Karpas-422 (cell line): ENCODE measurements around the gene NLGN1. TPM values are rescaled to one million over a fixed set of nuclear protein-coding genes. Genes with fewer than 3 reads are reported as not detected.
"Not testable (repeated sequence)": the region's sequence is repeated elsewhere in the genome, so short reads cannot be mapped to it uniquely, and the experiment has no call there.

ENCODE experiments used
- DNase-seq: peaks from one replicate; pipeline ENCODE4 v3.0.0-alpha.2; 2015
- H2AFZ ChIP-seq: fragments of 200-600 bp; sonication (generic); 2 replicates; pipeline ENCODE4 v1.6.1; 2014; ENCODE audit warnings: antibody characterized with exemption, low read length, mixed read lengths
- H3K27ac ChIP-seq: fragments of 200-600 bp; sonication (generic); 2 replicates; pipeline ENCODE4 v1.5.1; 2014; ENCODE audit warnings: mild to moderate bottlenecking, low read length, moderate library complexity
- H3K27me3 ChIP-seq: fragments of 200-600 bp; sonication (generic); 2 replicates; pipeline ENCODE4 v1.6.1; 2014; ENCODE audit warnings: low read length, mixed read lengths
- H3K36me3 ChIP-seq: fragments of 200-600 bp; sonication (generic); 2 replicates; pipeline ENCODE4 v1.6.1; 2014; ENCODE audit warnings: low read length, mixed read lengths; ENCODE audit not compliant: insufficient read depth
- H3K4me1 ChIP-seq: fragments of 200-600 bp; sonication (generic); 2 replicates; pipeline ENCODE4 v1.6.1; 2014; ENCODE audit warnings: mild to moderate bottlenecking, low read length, mixed read lengths
- H3K4me2 ChIP-seq: fragments of 200-600 bp; sonication (generic); 2 replicates; pipeline ENCODE4 v1.6.1; 2014; ENCODE audit warnings: low read length, low read depth, mild to moderate bottlenecking; ENCODE audit not compliant: poor library complexity, severe bottlenecking
- H3K4me3 ChIP-seq: fragments of 200-600 bp; sonication (generic); 2 replicates; pipeline ENCODE4 v1.5.1; 2014; ENCODE audit warnings: mild to moderate bottlenecking, antibody characterized with exemption, low read length, mixed read lengths
- H3K79me2 ChIP-seq: fragments of 200-600 bp; sonication (generic); 2 replicates; pipeline ENCODE4 v1.6.1; 2014; ENCODE audit warnings: mild to moderate bottlenecking, low read length, mixed read lengths
- H3K9ac ChIP-seq: fragments of 200-600 bp; sonication (generic); 2 replicates; pipeline ENCODE4 v1.6.0; 2014; ENCODE audit warnings: low read length
- H3K9me2 ChIP-seq: fragments of 200-600 bp; sonication (generic), shearing (Covaris generic); replicated peaks from 2 replicates; pipeline ENCODE4 v1.6.0; 2014; ENCODE audit warnings: mild to moderate bottlenecking, low read length, moderate library complexity; ENCODE audit not compliant: insufficient read depth
- H3K9me3 ChIP-seq: fragments of 300-700, 200-600 bp; sonication (generic); 2 replicates; pipeline ENCODE4 v1.6.1; 2014; ENCODE audit warnings: low read length, mixed read lengths
- H4K20me1 ChIP-seq: fragments of 200-600 bp; sonication (generic); 2 replicates; pipeline ENCODE4 v1.6.1; 2014; ENCODE audit warnings: mild to moderate bottlenecking, antibody characterized with exemption, low read length, low read depth; ENCODE audit not compliant: insufficient read depth
- total RNA-seq: library from RNA; depleted of rRNA; stranded (reverse); fragments of >200 nt; shearing (Covaris generic); gene quantifications from 2 replicates; pipeline ENCODE4 v1.2.3, GENCODE V29; 2014; ENCODE audit warnings: low replicate concordance

The NLGN1 gene
- total RNA-seq, 1 experiment from 2014 or later, result not detected

DNA sequence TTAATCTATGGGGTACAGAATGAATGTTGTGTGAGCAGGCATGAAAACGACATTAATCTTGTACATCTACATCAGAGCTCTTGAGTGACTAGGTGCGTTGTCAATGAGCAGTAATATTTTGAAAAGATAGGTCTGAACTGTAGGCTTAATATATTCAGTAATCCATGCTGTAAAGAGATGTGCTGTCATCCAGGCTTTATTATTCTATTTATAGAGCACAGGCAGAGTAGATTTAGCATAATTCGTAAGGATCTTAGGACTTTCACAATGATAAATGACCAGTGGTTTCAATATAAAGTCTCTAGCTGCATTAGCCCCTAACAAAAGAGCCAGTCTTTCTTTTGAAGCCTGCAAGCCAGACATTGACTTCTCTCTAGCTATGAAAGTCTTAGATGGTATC is 43.0 kb downstream of the NLGN1 start:
- Histone ChIP-seq H3K4me1 (no peaks in the 10 kb centered on the region), H3K27me3 (no peaks in the 10 kb centered on the region), H3K9ac (no peak overlapping the region), H4K20me1 (no peaks in the 10 kb centered on the region), H3K4me3 (no peak overlapping the region), H3K4me2 (no peak overlapping the region), H2AFZ (no peak overlapping the region), H3K36me3 (no peaks in the 10 kb centered on the region), H3K9me3 (peaks cover 22% of the 10 kb centered on the region), H3K27ac (no peak overlapping the region), H3K79me2 (no peaks in the 10 kb centered on the region), H3K9me2 (no peaks in the 10 kb centered on the region)
- DNase-seq, result no peak

DNA sequence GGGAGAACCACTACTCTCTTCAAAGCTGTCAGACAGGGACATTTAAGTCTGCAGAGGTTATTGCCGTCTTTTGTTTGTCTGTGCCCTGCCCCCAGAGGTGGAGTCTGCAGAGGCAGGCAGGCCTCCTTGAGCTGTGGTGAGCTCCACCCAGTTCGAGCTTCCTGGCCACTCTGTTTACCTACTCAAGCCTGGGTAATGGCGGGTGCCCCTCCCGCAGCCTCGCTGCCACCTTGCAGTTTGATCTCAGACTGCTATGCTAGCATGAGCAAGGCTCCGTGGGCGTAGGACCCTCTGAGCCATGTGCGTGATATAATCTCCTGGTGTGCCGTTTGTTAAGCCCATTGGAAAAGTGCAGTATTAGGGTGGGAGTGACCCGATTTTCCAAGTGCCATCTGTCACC is 54.0 kb downstream of the NLGN1 start:
- not testable (repeated sequence) for H3K27ac ChIP-seq, H3K9ac ChIP-seq, H3K36me3 ChIP-seq, H3K4me1 ChIP-seq, H2AFZ ChIP-seq, H3K27me3 ChIP-seq, H3K4me2 ChIP-seq, H3K79me2 ChIP-seq, H3K4me3 ChIP-seq, H4K20me1 ChIP-seq, H3K9me2 ChIP-seq, DNase-seq, H3K9me3 ChIP-seq

DNA sequence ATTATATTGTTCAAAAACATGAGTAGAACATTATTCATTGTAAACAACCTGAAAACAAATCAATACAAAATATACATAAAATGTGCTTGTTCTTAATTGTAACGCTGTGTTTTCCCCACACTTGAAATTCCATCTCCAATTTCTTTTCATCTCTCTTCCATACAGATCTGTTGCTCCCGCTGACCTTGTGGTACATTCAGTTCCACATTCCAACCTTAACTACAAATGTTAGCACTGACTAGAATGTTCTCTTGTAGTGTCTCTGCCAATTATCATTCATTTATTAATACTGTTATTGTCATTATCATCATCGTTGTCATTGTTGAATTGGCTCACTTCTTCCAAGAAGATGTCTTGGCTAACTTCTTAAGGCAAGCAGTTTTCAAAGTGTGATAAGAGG is 65.7 kb downstream of the NLGN1 start:
- no peak for DNase-seq
- Histone ChIP-seq H2AFZ (no peak overlapping the region), H3K9ac (no peak overlapping the region), H3K4me2 (no peak overlapping the region), H3K4me3 (no peak overlapping the region), H3K4me1 (no peaks in the 10 kb centered on the region), H4K20me1 (no peaks in the 10 kb centered on the region), H3K9me2 (no peaks in the 10 kb centered on the region), H3K27ac (no peak overlapping the region), H3K79me2 (no peaks in the 10 kb centered on the region), H3K9me3 (peaks cover 26% of the 10 kb centered on the region), H3K36me3 (no peaks in the 10 kb centered on the region), H3K27me3 (no peaks in the 10 kb centered on the region)

GRCh38 chr3:173465112-173465511 is 67.6 kb downstream of the NLGN1 start:
- H3K27me3 ChIP-seq, result no peaks in the 10 kb centered on the region
- no peaks in the 10 kb centered on the region for H3K36me3 ChIP-seq
- no peak for DNase-seq

DNA sequence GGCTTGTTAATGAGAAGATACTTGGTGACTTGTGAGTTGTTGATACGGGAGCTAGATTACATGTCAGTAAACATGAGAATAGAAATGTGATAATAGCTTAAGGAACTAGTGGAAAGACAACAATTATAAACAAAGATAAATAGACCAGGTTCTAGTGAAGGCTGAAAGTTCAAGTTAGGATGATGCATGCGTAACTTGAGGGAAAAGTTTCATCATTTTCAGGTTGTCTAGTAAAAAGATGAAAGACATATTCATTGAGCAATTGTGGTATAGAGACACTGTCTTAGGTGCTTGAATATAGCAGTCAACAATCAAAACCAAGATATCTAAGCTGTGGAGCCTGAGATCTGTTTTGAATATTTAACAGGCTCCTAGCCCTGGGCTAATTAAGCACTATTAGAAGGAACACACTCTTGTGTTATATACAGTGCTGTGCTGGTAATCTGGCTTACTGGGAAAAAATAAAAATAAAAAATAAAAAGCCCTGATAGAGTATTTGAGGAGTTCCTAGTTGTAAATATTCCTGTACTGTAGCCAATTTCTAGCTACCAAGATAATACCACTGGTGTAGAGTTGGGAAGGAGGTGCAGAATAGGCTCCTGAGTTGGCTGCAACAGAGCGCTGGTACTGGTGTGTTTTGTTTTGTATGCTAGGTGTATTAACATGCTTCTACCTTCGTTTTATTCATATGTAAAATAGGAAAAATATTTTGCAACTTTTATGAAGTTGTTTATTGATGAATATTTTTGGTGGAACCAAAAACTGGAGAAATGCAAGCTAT is 68.5 kb downstream of the NLGN1 start:
- peaks cover 16% of the 10 kb centered on the region; the same call in 1 of the 2 replicates for H3K9me3 ChIP-seq
- no peaks in the 10 kb centered on the region for H3K4me1 ChIP-seq
- H2AFZ ChIP-seq, result no peak overlapping the region
- no peaks in the 10 kb centered on the region for H4K20me1 ChIP-seq
- H3K9ac ChIP-seq, result no peak overlapping the region
- no peak for DNase-seq
- H3K9me2 ChIP-seq, result no peaks in the 10 kb centered on the region
- no peaks in the 10 kb centered on the region for H3K79me2 ChIP-seq
- no peak overlapping the region for H3K4me2 ChIP-seq
- no peaks in the 10 kb centered on the region for H3K27me3 ChIP-seq
- no peaks in the 10 kb centered on the region for H3K36me3 ChIP-seq
- H3K4me3 ChIP-seq, result no peak overlapping the region
- no peak overlapping the region for H3K27ac ChIP-seq

More at GRCh38 chr3:173465112-173465511, 67.6 kb downstream of the NLGN1 start:
- H3K9ac ChIP-seq, result no peak overlapping the region
- no peaks in the 10 kb centered on the region for H4K20me1 ChIP-seq
- H2AFZ ChIP-seq, result no peak overlapping the region
- no peak overlapping the region for H3K4me3 ChIP-seq
- peaks cover 24% of the 10 kb centered on the region for H3K9me3 ChIP-seq
- no peaks in the 10 kb centered on the region for H3K4me1 ChIP-seq
- H3K4me2 ChIP-seq, result no peak overlapping the region
- no peaks in the 10 kb centered on the region for H3K9me2 ChIP-seq
- no peaks in the 10 kb centered on the region for H3K79me2 ChIP-seq
- no peak overlapping the region for H3K27ac ChIP-seq

- H3K27ac ChIP-seq, result no peak overlapping the region
- no peak overlapping the region for H3K9ac ChIP-seq
Measured at GRCh38 chr3:173467501-173467900, 70.0 kb downstream of the NLGN1 start.

GRCh38 chr3:173473237-173473636 is 75.7 kb downstream of the NLGN1 start:
- DNase-seq, result no peak
- no peaks in the 10 kb centered on the region for H3K4me1 ChIP-seq
- no peaks in the 10 kb centered on the region for H3K27me3 ChIP-seq
- H3K36me3 ChIP-seq, result no peaks in the 10 kb centered on the region
- H3K9me2 ChIP-seq, result no peaks in the 10 kb centered on the region
- no peak overlapping the region for H3K4me2 ChIP-seq
- no peaks in the 10 kb centered on the region for H4K20me1 ChIP-seq
- no peak overlapping the region for H3K9ac ChIP-seq
- no peaks in the 10 kb centered on the region for H3K79me2 ChIP-seq
- H3K4me3 ChIP-seq, result no peak overlapping the region
- H3K9me3 ChIP-seq, result peaks cover 22% of the 10 kb centered on the region
- H2AFZ ChIP-seq, result no peak overlapping the region
- no peak overlapping the region for H3K27ac ChIP-seq

More at GRCh38 chr3:173467501-173467900, 70.0 kb downstream of the NLGN1 start:
- Histone ChIP-seq H3K4me2 (no peak overlapping the region), H3K9me3 (peaks cover 17% of the 10 kb centered on the region; the same call in 1 of the 2 replicates), H4K20me1 (no peaks in the 10 kb centered on the region), H2AFZ (no peak overlapping the region), H3K36me3 (no peaks in the 10 kb centered on the region), H3K4me3 (no peak overlapping the region), H3K79me2 (no peaks in the 10 kb centered on the region), H3K9me2 (no peaks in the 10 kb centered on the region), H3K27me3 (no peaks in the 10 kb centered on the region), H3K4me1 (no peaks in the 10 kb centered on the region)
- no peak for DNase-seq

DNA sequence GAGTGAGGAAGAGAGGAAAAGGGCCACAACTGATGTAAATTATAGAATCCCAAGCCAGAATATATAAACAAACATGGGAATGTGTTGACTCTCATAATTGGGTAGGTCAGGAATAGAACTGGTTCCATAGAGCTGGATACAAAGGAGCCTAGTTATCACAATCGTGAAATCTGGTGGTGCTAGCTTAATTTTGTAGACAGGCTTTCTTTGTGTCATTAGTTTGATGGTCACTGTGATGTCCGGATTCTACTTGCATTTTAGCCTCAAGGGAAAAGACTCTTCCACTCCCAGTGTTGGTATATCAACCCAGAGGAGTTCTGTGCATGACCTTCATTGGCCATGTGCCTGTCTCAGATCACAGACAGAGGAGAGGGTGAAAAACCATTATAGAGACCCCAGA is 81.8 kb downstream of the NLGN1 start:
- DNase-seq, result no peak
- Histone ChIP-seq H3K79me2 (no peaks in the 10 kb centered on the region), H3K9ac (no peak overlapping the region), H4K20me1 (no peaks in the 10 kb centered on the region), H2AFZ (no peak overlapping the region), H3K9me2 (no peaks in the 10 kb centered on the region), H3K36me3 (no peaks in the 10 kb centered on the region), H3K4me1 (no peaks in the 10 kb centered on the region), H3K4me2 (no peak overlapping the region), H3K9me3 (peaks cover 30% of the 10 kb centered on the region), H3K27ac (no peak overlapping the region), H3K27me3 (no peaks in the 10 kb centered on the region), H3K4me3 (no peak overlapping the region)
